HepG2 (cell line): ENCODE measurements around the gene GABRR2.

Experiments used
- ZNF737 ChIP-seq: sonication (generic); formaldehyde crosslinking; IDR thresholded peaks from 2 replicates; pipeline ENCODE4 v1.5.0; 2020; ENCODE audit warnings: missing genetic modification reagents, mild to moderate bottlenecking, borderline replicate concordance
- ZSCAN21 ChIP-seq: sonication (generic); formaldehyde crosslinking; IDR thresholded peaks from 2 replicates; pipeline ENCODE4 v1.8.0; 2022; ENCODE audit warnings: mild to moderate bottlenecking, missing genetic modification reagents, moderate library complexity, borderline replicate concordance
- TF ChIP-seq, protein P1 (sequence below): IDR thresholded peaks from 2 replicates; pipeline ENCODE4 v1.6.1; 2016; ENCODE audit warnings: missing biosample characterization, missing genetic modification reagents, low read depth
- TF ChIP-seq, protein P2 (sequence below): sonication (generic); formaldehyde crosslinking; IDR thresholded peaks from 2 replicates; pipeline ENCODE4 v1.4.0; 2020; ENCODE audit warnings: missing genetic modification reagents, borderline replicate concordance

DNA sequence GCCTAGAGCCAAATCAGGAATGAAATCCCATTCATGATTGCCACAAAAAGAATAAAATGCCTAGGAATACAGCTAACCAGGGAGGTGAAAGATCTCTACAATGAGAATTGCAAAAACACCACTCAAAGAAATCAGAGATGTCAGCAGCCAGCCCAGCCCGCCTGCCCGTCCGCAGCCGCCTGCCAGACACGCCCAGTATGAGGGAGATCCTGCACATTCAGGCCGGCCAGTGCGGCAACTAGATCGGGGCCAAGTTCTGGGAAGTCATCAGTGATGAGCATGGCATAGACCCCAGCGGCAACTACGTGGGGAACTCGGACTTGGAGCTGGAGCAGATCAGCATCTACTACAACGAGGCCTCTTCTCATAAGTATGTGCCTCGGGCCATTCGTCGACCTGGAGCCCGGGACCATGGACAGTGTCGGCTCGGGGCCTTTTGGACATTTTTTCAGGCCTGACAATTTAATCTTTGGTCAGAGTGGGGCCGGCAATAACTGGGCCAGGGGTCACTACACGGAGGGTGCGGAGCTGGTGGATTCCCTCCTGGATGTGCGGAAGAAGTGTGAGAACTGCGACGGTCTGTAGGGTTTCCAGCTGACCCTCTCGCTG, 13.4 kb downstream of the GABRR2 start:
- TF ChIP-seq ZSCAN21 (CRISPR knock-in tag), result no peak
- TF ChIP-seq, protein P1, sequence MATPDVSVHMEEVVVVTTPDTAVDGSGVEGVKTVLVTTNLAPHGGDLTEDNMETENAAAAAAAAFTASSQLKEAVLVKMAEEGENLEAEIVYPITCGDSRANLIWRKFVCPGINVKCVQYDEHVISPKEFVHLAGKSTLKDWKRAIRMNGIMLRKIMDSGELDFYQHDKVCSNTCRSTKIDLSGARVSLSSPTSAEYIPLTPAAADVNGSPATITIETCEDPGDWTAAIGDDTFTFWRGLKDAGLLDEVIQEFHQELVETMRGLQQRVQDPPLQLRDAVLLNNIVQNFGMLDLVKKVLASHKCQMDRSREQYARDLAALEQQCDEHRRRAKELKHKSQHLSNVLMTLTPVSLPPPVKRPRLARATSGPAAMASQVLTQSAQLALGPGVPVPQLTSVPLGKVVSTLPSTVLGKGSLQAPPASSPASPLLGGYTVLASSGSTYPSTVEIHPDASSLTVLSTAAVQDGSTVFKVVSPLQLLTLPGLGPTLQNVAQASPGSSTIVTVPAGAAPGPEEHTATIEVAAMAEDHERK, result no peak
- TF ChIP-seq, protein P2, sequence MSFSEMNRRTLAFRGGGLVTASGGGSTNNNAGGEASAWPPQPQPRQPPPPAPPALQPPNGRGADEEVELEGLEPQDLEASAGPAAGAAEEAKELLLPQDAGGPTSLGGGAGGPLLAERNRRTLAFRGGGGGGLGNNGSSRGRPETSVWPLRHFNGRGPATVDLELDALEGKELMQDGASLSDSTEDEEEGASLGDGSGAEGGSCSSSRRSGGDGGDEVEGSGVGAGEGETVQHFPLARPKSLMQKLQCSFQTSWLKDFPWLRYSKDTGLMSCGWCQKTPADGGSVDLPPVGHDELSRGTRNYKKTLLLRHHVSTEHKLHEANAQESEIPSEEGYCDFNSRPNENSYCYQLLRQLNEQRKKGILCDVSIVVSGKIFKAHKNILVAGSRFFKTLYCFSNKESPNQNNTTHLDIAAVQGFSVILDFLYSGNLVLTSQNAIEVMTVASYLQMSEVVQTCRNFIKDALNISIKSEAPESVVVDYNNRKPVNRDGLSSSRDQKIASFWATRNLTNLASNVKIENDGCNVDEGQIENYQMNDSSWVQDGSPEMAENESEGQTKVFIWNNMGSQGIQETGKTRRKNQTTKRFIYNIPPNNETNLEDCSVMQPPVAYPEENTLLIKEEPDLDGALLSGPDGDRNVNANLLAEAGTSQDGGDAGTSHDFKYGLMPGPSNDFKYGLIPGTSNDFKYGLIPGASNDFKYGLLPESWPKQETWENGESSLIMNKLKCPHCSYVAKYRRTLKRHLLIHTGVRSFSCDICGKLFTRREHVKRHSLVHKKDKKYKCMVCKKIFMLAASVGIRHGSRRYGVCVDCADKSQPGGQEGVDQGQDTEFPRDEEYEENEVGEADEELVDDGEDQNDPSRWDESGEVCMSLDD, result no peak
- TF ChIP-seq ZNF737 (CRISPR knock-in tag), result no peak
